SK-N-SH (cell line): Measurements from ENCODE around the gene VPREB1.

Experiments used
- CTCF ChIP-seq: fragments of 200-600 bp; sonication (generic); IDR thresholded peaks from 2 replicates; pipeline ENCODE4 v1.6.1; 2017; ENCODE audit warnings: antibody characterized with exemption, mild to moderate bottlenecking, moderate library complexity
- JUND ChIP-seq: IDR thresholded peaks from 2 replicates; pipeline ENCODE4 v1.4.0; 2012
- REST ChIP-seq: IDR thresholded peaks from 2 replicates; pipeline ENCODE4 v1.6.1; 2012; ENCODE audit warnings: mild to moderate bottlenecking, low read depth, low read length, moderate library complexity
- TAF1 ChIP-seq: IDR thresholded peaks from 2 replicates; pipeline ENCODE4 v1.6.1; 2012; ENCODE audit warnings: low read depth, mild to moderate bottlenecking, low read length, moderate library complexity, borderline replicate concordance
- USF2 ChIP-seq: fragments of 150-350 bp; IDR thresholded peaks from 2 replicates; pipeline ENCODE4 v1.6.1; 2017; ENCODE audit warnings: antibody characterized with exemption, low read length, low read depth, borderline replicate concordance

- TF ChIP-seq USF2 (no peak), CTCF (no peak), TAF1 (no peak), REST (no peak), JUND (no peak)
These were observed 46.6 kb upstream of the VPREB1 start for GRCh38 chr22:22197993-22198402.
